ENCODE results near the gene NFIB. TPM values are rescaled to one million over a fixed set of nuclear protein-coding genes. Genes with fewer than 3 reads are reported as not detected.

The NFIB gene
- polyA plus RNA-seq, 1 of the 3 experiments (the other 2 are of a cell fraction) = 9.2 TPM

- no peak for TF ChIP-seq CTCF (IDR thresholded peaks at IDR 0.05)
- no peak for TF ChIP-seq POLR2AphosphoS5 (IDR thresholded peaks at IDR 0.05; ENCODE audit: low read depth, low read length)
- no peak for TF ChIP-seq NRF1 (IDR thresholded peaks at IDR 0.05; ENCODE audit: low read depth, low read length)
- no peak for TF ChIP-seq FOXJ3 (CRISPR knock-in tag; IDR thresholded peaks at IDR 0.05)
- no peak for TF ChIP-seq GABPA (IDR thresholded peaks at IDR 0.05; ENCODE audit: low read depth)
- TF ChIP-seq JUND (IDR thresholded peaks at IDR 0.05) = no peak
- no peak for TF ChIP-seq FOSL2 (IDR thresholded peaks at IDR 0.05; ENCODE audit: borderline replicate concordance, low read depth)
These were observed 32.4 kb upstream of the NFIB start (continued) for GRCh38 chr9:14346231-14346791.

- H2AFZ ChIP-seq (ENCODE audit: low read depth) = no peak overlapping the region
- no peak overlapping the region for H3K9ac ChIP-seq
- H3K9me3 ChIP-seq = no peaks in the 10 kb centered on the region
- no peak overlapping the region for H3K27ac ChIP-seq (ENCODE audit: low read depth in 2 of 2, low read length in 1 of 2)
- H3K4me3 ChIP-seq (ENCODE audit: low read depth in 2 of 2, low read length in 1 of 2) = no peak overlapping the region
- peaks cover 0 to 13% of the 10 kb centered on the region in 2 experiments; a peak in 2 of 4 replicates for H3K4me1 ChIP-seq (ENCODE audit: control insufficient read depth in 1 of 2, insufficient read depth in 2 of 2, low read depth in 1 of 2, low read length in 1 of 2)
- whole genome bisulfite sequencing (ENCODE audit: low lambda C conversion rate) = 94% methylated on average over 45 of the region's 45 CpGs
- no peaks in the 10 kb centered on the region for H3K79me2 ChIP-seq (ENCODE audit: insufficient read depth)
- ChIA-PET CTCF (interaction anchor here (0.8 to 2.6 kb wide), 5 partner anchors 8 to 918 kb away, joined by 3 to 19 read pairs (median 3); no protein-coding TSS in a partner anchor), POLR2A (no interaction called here)
- no peaks in the 10 kb centered on the region for H3K36me3 ChIP-seq (replicated peaks in 1 of 2; ENCODE audit: control insufficient read depth in 1 of 2, insufficient read depth in 2 of 2, low read length in 1 of 2)
- H4K20me1 ChIP-seq (ENCODE audit: insufficient read depth) = no peaks in the 10 kb centered on the region
- TF ChIP-seq SMC3 (IDR thresholded peaks at IDR 0.05; ENCODE audit: low read depth, low read length) (no peak), CHD2 (IDR thresholded peaks at IDR 0.05; ENCODE audit: low read length, partially characterized antibody) (no peak), IRF3 (IDR thresholded peaks at IDR 0.05; ENCODE audit: low read depth, low read length) (no peak), RAD21 (IDR thresholded peaks at IDR 0.05; ENCODE audit: low read length) (no peak), NRF1 (IDR thresholded peaks at IDR 0.05; ENCODE audit: low read depth, low read length) (no peak), ZBTB33 (IDR thresholded peaks at IDR 0.05; ENCODE audit: borderline replicate concordance, low read depth) (no peak), NFIC (IDR thresholded peaks at IDR 0.05; ENCODE audit: borderline replicate concordance) (no peak), PBX3 (IDR thresholded peaks at IDR 0.05) (no peak), RFX5 (IDR thresholded peaks at IDR 0.05; ENCODE audit: low read length) (no peak), FOSL2 (IDR thresholded peaks at IDR 0.05; ENCODE audit: borderline replicate concordance, low read depth) (no peak), TAF1 (IDR thresholded peaks at IDR 0.05; ENCODE audit: borderline replicate concordance, low read depth, low read length) (no peak), YY1 (IDR thresholded peaks at IDR 0.05; ENCODE audit: low read depth) (no peak), RCOR1 (IDR thresholded peaks at IDR 0.05; ENCODE audit: low read length) (no peak)
- DNase-seq = peak; percentile 13
- H3K4me2 ChIP-seq = no peak overlapping the region
- no peaks in the 10 kb centered on the region for H3K9me2 ChIP-seq
- no peaks in the 10 kb centered on the region for H3K27me3 ChIP-seq (ENCODE audit: insufficient read depth)
- no peaks in the 10 kb centered on the region for H3F3A ChIP-seq (replicated peaks; ENCODE audit: insufficient read depth)
These were observed 31.7 kb upstream of the NFIB start for GRCh38 chr9:14345354-14346230.

Measured in SK-N-SH (cell line).